HCT116 (cell line): ENCODE measurements around the gene GPA33. TPM values are rescaled to one million over a fixed set of nuclear protein-coding genes. Genes with fewer than 3 reads are reported as not detected.

Experiments used
- ATAC-seq: fragments of 200-7000 bp; cut with Tn5 transposase; 2 replicates; pipeline ENCODE4 v1.9.1; 2020; ENCODE audit warnings: mild to moderate bottlenecking, moderate library complexity
- BruUV-seq: library from RNA; stranded (reverse); fragments of 400-500 nt; replicated peaks from 2 replicates; lab custom pipeline; 2021; lab: Mats Ljungman, UMichigan
- CTCF ChIA-PET: fragments of 300-600 bp; sonication (Branson Sonifier 250); formaldehyde crosslinking; loops from one replicate; lab custom pipeline; 2021; ENCODE audit warnings: antibody characterized with exemption; lab: Charles Lee
- POLR2A ChIA-PET: fragments of 300-600, 350-600 bp; sonication (Branson Sonifier 250); formaldehyde crosslinking; loops from one replicate; lab custom pipeline; 2021; ENCODE audit warnings: antibody characterized with exemption; lab: Charles Lee
- RAD21 ChIA-PET, 2 experiments: fragments of 300-600 bp; sonication (Branson Sonifier 250); formaldehyde crosslinking; loops; one replicate each; lab custom pipeline; 2023; ENCODE audit warnings: low total read pairs in 2 of 2; ENCODE audit not compliant: uncharacterized antibody in 2 of 2, unreplicated experiment in 2 of 2, low non-redundant PET in 1 of 2; lab: Charles Lee
- DNase-seq: peaks from one replicate; pipeline ENCODE4 v3.0.0-alpha.2; 2010; ENCODE audit warnings: low read depth, low spot score
- H2AFZ ChIP-seq: fragments of 200-600 bp; shearing (Covaris generic), sonication (generic); 2 replicates; pipeline ENCODE4 v1.6.1; 2017; ENCODE audit warnings: low read depth, mixed run types, mixed read lengths, antibody characterized with exemption, low read length; ENCODE audit not compliant: poor library complexity, severe bottlenecking
- H3K27ac ChIP-seq: 2 replicates; pipeline ENCODE4 v1.5.1; 2012; ENCODE audit warnings: low read depth, low read length
- H3K27me3 ChIP-seq: fragments of 200-600 bp; sonication (generic); 2 replicates; pipeline ENCODE4 v1.6.1; 2016; ENCODE audit warnings: mixed run types, low read length, mixed read lengths; ENCODE audit not compliant: insufficient read depth
- H3K36me3 ChIP-seq, 2 experiments: fragments of 200-500 bp in 1 of 2; fragments of 200-600 bp in 1 of 2; sonication (Bioruptor generic) in 1 of 2; sonication (generic) in 1 of 2; 2 replicates each; pipeline versions ENCODE4 v1.5.1 to v1.6.1; 2014 to 2016; ENCODE audit warnings: low read length in 2 of 2, inconsistent platforms in 1 of 2, mixed read lengths in 1 of 2, mixed run types in 1 of 2; ENCODE audit not compliant: insufficient read depth in 2 of 2, control insufficient read depth in 1 of 2
- H3K4me1 ChIP-seq, 2 experiments: fragments of 200-600 bp in 1 of 2; sonication (generic) in 1 of 2; 2 replicates each; pipeline versions ENCODE4 v1.5.1 to v1.6.1; 2012 to 2017; ENCODE audit warnings: low read length in 2 of 2, inconsistent platforms in 1 of 2, mild to moderate bottlenecking in 1 of 2, mixed read lengths in 1 of 2, mixed run types in 1 of 2, moderate library complexity in 1 of 2; ENCODE audit not compliant: insufficient read depth in 2 of 2, control insufficient read depth in 1 of 2
- H3K4me2 ChIP-seq: fragments of 200-600 bp; sonication (generic); 2 replicates; pipeline ENCODE4 v1.6.1; 2017; ENCODE audit warnings: mixed run types, low read length, mixed read lengths
- H3K4me3 ChIP-seq, 2 experiments: fragments of 200-600 bp in 1 of 2; sonication (generic) in 1 of 2; replicated peaks in 1 of 2; 2 replicates each; pipeline ENCODE4 v1.5.1; 2011 to 2016; ENCODE audit warnings: low read length in 2 of 2, control low read depth in 1 of 2, low read depth in 1 of 2, mild to moderate bottlenecking in 1 of 2, mixed read lengths in 1 of 2, mixed run types in 1 of 2
- H3K79me2 ChIP-seq: fragments of 200-600 bp; sonication (generic); 2 replicates; pipeline ENCODE4 v1.6.1; 2017; ENCODE audit warnings: mild to moderate bottlenecking, mixed run types, low read length, moderate library complexity, mixed read lengths; ENCODE audit not compliant: insufficient read depth
- H3K9ac ChIP-seq: fragments of 200-600 bp; sonication (generic); 2 replicates; pipeline ENCODE4 v1.6.1; 2016; ENCODE audit warnings: low read length, mixed read lengths
- H3K9me2 ChIP-seq: fragments of 200-600 bp; sonication (generic), shearing (Covaris generic); 2 replicates; pipeline ENCODE4 v1.6.1; 2017; ENCODE audit warnings: mixed run types, mild to moderate bottlenecking, moderate library complexity; ENCODE audit not compliant: insufficient read depth
- H3K9me3 ChIP-seq, 2 experiments: fragments of 200-500 bp in 1 of 2; fragments of 200-600 bp in 1 of 2; sonication (Bioruptor generic) in 1 of 2; sonication (generic) in 1 of 2; 2 replicates each; pipeline ENCODE4 v1.6.1; 2014 to 2017; ENCODE audit warnings: low read length in 2 of 2, mixed read lengths in 2 of 2, inconsistent platforms in 1 of 2, low read depth in 1 of 2, mild to moderate bottlenecking in 1 of 2, mixed run types in 1 of 2, moderate library complexity in 1 of 2; ENCODE audit not compliant: control insufficient read depth in 1 of 2, insufficient read depth in 1 of 2
- H4K20me1 ChIP-seq: fragments of 200-600 bp; sonication (generic), shearing (Covaris generic); 2 replicates; pipeline ENCODE4 v1.6.1; 2017; ENCODE audit warnings: mixed run types, mild to moderate bottlenecking, moderate library complexity; ENCODE audit not compliant: insufficient read depth
- ATF3 ChIP-seq: IDR thresholded peaks from 2 replicates; pipeline ENCODE4 v1.6.1; 2012
- CBX3 ChIP-seq: IDR thresholded peaks from 2 replicates; pipeline ENCODE4 v1.6.1; 2012; ENCODE audit warnings: low read depth
- CEBPB ChIP-seq: IDR thresholded peaks from 2 replicates; pipeline ENCODE4 v1.6.1; 2012; ENCODE audit warnings: low read depth
- CTCF ChIP-seq, 3 experiments: fragments of 200-600 bp in 1 of 3; sonication (generic) in 1 of 3; IDR thresholded peaks in 2 of 3; conservative IDR thresholded peaks in 1 of 3; 2 replicates each; pipeline ENCODE4 v1.5.1; 2012 to 2017; ENCODE audit warnings: low read depth in 2 of 3, low read length in 2 of 3, antibody characterized with exemption in 1 of 3, borderline replicate concordance in 1 of 3, control low read depth in 1 of 3, mild to moderate bottlenecking in 1 of 3, mixed read lengths in 1 of 3, mixed run types in 1 of 3, moderate library complexity in 1 of 3; ENCODE audit not compliant: insufficient read depth in 1 of 3
- EGR1 ChIP-seq: IDR thresholded peaks from 2 replicates; pipeline ENCODE4 v1.6.1; 2012; ENCODE audit warnings: low read depth
- ELF1 ChIP-seq: IDR thresholded peaks from 2 replicates; pipeline ENCODE4 v1.6.1; 2012; ENCODE audit warnings: low read depth, borderline replicate concordance
- EZH2 ChIP-seq: fragments of 200-600 bp; sonication (generic); IDR thresholded peaks from 2 replicates; pipeline ENCODE4 v1.6.1; 2017; ENCODE audit warnings: antibody characterized with exemption, mixed run types
- EZH2phosphoT487 ChIP-seq: fragments of 200-600 bp; IDR thresholded peaks from 2 replicates; pipeline ENCODE4 v1.6.1; 2018; ENCODE audit warnings: antibody characterized with exemption, borderline replicate concordance
- FOSL1 ChIP-seq: IDR thresholded peaks from 2 replicates; pipeline ENCODE4 v1.6.1; 2012; ENCODE audit warnings: low read depth
- JUND ChIP-seq: IDR thresholded peaks from 2 replicates; pipeline ENCODE4 v1.6.1; 2012
- MAX ChIP-seq: IDR thresholded peaks from 2 replicates; pipeline ENCODE4 v1.6.1; 2012
- POLR2A ChIP-seq: IDR thresholded peaks from 2 replicates; pipeline ENCODE4 v1.7.0; 2011; ENCODE audit warnings: borderline replicate concordance; ENCODE audit not compliant: insufficient read depth, insufficient read length; ENCODE audit errors: extremely low read depth
- RAD21 ChIP-seq: IDR thresholded peaks from 2 replicates; pipeline ENCODE4 v1.6.1; 2012; ENCODE audit warnings: low read depth, mild to moderate bottlenecking
- SIN3A ChIP-seq: IDR thresholded peaks from 2 replicates; pipeline ENCODE4 v1.6.1; 2012; ENCODE audit warnings: low read depth
- SP1 ChIP-seq: IDR thresholded peaks from 2 replicates; pipeline ENCODE4 v1.6.1; 2012; ENCODE audit warnings: low read depth
- SRF ChIP-seq: IDR thresholded peaks from 2 replicates; pipeline ENCODE4 v1.6.1; 2012; ENCODE audit warnings: low read depth
- TCF7L2 ChIP-seq: IDR thresholded peaks from 2 replicates; pipeline ENCODE4 v1.7.0; 2011; ENCODE audit warnings: borderline replicate concordance, inconsistent platforms; ENCODE audit not compliant: insufficient read depth, insufficient read length; ENCODE audit errors: extremely low read depth
- YY1 ChIP-seq: IDR thresholded peaks from 2 replicates; pipeline ENCODE4 v1.6.1; 2011; ENCODE audit warnings: low read length, low read depth, moderate library complexity, mild to moderate bottlenecking; ENCODE audit not compliant: insufficient replicate concordance; ENCODE audit errors: extremely low read depth
- ZBTB33 ChIP-seq: IDR thresholded peaks from 2 replicates; pipeline ENCODE4 v1.6.1; 2011; ENCODE audit warnings: mild to moderate bottlenecking, low read length, moderate library complexity; ENCODE audit not compliant: insufficient replicate concordance; ENCODE audit errors: extremely low read depth
- ZFX ChIP-seq: fragments of 450-650 bp; IDR thresholded peaks from 2 replicates; pipeline ENCODE4 v1.6.1; 2017
- ZNF274 ChIP-seq: fragments of 200-500 bp; sonication (Bioruptor generic); IDR thresholded peaks from 2 replicates; pipeline ENCODE4 v1.6.1; 2014; ENCODE audit warnings: mild to moderate bottlenecking, low read depth, low read length, inconsistent platforms
- intact Hi-C: fragments of 100-400 bp; cut with micrococcal nuclease; formaldehyde crosslinking; loops from 2 replicates; pipeline ENCODE4 v1.10.0; 2022
- total RNA-seq: library from RNA; stranded (reverse); gene quantifications from one replicate; pipeline ENCODE4 v1.2.1, GENCODE V29; 2021; ENCODE audit not compliant: unreplicated experiment

The GPA33 gene
- total RNA-seq, 1 experiment from 2014 or later = 0.22 TPM

- TF ChIP-seq RAD21 (no peak), SP1 (no peak), SRF (no peak), ZNF274 (no peak), CEBPB (no peak), JUND (no peak), MAX (no peak), YY1 (no peak), POLR2A (no peak), EZH2 (no peak)
Observed at GRCh38 chr1:167136806-167137205, 46.6 kb upstream of the GPA33 start (continued).

GRCh38 chr1:167136191-167136614, 46.0 kb upstream of the GPA33 start:
- no peak overlapping the region for H3K27ac ChIP-seq
- no peaks in the 10 kb centered on the region for H3K9me2 ChIP-seq
- no peak for TF ChIP-seq CTCF (IDR thresholded peaks at IDR 0.05 in 2 of 3, conservative IDR thresholded peaks at IDR 0.05 in 1 of 3; ENCODE audit: borderline replicate concordance in 1 of 3, insufficient read depth in 1 of 3, low read depth in 2 of 3, low read length in 2 of 3)
- TF ChIP-seq TCF7L2 = no peak
- no peak for TF ChIP-seq ELF1
- no peak for TF ChIP-seq EZH2phosphoT487
- no peak for TF ChIP-seq POLR2A
- TF ChIP-seq EGR1 = no peak
- no peak for TF ChIP-seq ZBTB33
- TF ChIP-seq EZH2 = no peak
- TF ChIP-seq RAD21 = no peak
- TF ChIP-seq MAX = no peak
- TF ChIP-seq CBX3 = no peak
- no peak for TF ChIP-seq CEBPB
- no peak for TF ChIP-seq ZFX
- no peak for TF ChIP-seq ATF3
- TF ChIP-seq FOSL1 = no peak
- TF ChIP-seq SIN3A = no peak
- no peak for TF ChIP-seq SRF
- no peak for TF ChIP-seq JUND
- no peak for TF ChIP-seq SP1
- H3K9ac ChIP-seq = no peak overlapping the region
- no peaks in the 10 kb centered on the region for H3K36me3 ChIP-seq
- no peaks in the 10 kb centered on the region for H4K20me1 ChIP-seq
- RAD21 ChIA-PET = no interaction called here
- 0 out of 2 replicates have a peak, but pooled peaks have one; percentile 30 for ATAC-seq
- H3K4me3 ChIP-seq = no peak overlapping the region
- no peak for DNase-seq
- H2AFZ ChIP-seq = no peak overlapping the region
- POLR2A ChIA-PET = no interaction called here
- H3K9me3 ChIP-seq = no peaks in the 10 kb centered on the region
- H3K4me1 ChIP-seq = peaks cover 0 to 7% of the 10 kb centered on the region in 2 experiments; a peak in 1 of 4 replicates
- no peak overlapping the region for H3K4me2 ChIP-seq
- no peaks in the 10 kb centered on the region for H3K27me3 ChIP-seq
- intact Hi-C loops = no loop called here
- no peaks in the 10 kb centered on the region for H3K79me2 ChIP-seq
- CTCF ChIA-PET = no interaction called here
- no TSS peak for BruUV-seq
